Stimulated activated CD4-positive, alpha-beta T cell treated with anti-CD3 and anti-CD28 coated beads, Interleukin-12 subunit alpha, Interleukin-12 subunit beta, amount 100 ng/mL, for 24 hours (primary cell): ENCODE measurements around the gene PTGFRN.
"Not testable (repeated sequence)": the region's sequence is repeated elsewhere in the genome, so short reads cannot be mapped to it uniquely, and the experiment has no call there.

Experiments used
- DNase-seq, 2 experiments: peaks; one replicate each; pipeline ENCODE4 v3.0.0-alpha.2; 2020; ENCODE audit warnings: low read depth in 2 of 2

The PTGFRN gene

DNA sequence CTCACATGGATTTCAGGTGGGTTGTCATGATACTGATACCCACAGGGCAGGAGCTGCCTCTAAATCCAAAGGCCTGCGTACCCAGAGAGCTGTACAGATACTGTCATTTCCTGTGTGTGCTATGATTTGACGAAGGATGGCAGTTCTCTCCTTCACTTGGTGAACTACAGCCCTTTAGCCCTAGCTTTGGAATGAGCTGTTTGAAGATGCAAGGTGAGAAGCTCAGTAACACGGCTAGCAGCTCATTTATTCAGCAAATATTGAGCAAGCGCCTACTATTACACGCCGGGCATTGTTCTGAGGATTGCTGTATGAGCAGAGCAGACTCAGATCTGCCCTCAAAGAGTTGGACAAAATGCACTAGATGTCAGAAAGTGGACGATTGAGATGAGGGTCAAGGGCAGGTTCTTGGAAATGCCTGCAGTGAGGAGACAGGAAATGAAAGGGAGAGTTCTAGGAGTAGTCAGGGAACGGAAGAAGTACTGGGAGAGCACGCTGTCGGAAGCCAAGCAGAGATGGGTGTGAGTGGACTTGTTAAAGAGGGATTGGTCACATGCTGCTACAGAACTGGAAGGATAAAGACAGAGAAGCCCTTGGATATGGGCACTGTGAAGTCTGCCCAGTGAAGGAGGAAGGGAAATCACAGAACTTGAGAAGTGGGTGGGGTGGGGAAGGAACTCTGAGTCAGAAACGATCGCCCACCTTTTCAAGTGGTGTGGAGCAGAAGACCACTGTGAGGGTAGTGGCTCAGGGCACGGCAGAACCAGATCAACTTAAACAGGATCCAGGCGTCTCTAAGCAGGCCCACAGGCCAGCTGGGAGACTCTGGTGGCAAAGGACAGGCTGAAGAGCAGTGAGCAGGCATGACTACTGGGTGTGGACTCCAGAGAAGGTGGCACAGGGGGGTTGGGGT lies 7.1 kb downstream of the PTGFRN start:
- no peak for DNase-seq

DNA sequence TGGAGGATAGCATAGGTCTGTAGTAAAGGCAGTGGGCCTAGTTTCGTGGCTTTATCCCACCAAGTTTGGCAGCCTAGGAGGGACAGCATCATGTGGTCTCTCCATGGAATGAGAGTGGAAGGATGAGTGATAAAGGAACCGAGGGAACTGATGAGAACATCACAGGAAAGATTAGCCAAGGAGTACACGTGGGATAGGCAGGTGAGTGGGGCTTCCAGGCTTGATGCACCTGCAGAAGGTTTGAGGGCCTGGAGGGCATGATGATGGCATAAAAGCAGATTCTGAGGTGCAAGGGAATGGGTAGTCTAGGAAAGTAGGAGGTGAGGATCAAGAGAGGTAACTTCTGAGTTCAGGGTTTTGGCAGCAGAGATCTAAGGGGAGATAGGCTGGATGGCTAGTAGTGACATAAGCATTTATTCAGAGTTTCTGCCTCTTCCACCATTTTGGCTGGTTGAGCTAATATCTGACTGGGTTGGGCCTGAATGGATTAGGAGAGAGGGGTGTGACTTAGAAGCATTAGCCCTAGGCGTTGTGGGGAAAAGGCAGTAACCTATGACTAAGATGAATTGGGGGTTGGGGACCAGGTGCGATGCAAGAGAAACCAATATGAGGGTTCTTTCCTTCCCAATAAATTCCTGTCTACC lies 9.1 kb downstream of the PTGFRN start:
- no peak for DNase-seq

DNA sequence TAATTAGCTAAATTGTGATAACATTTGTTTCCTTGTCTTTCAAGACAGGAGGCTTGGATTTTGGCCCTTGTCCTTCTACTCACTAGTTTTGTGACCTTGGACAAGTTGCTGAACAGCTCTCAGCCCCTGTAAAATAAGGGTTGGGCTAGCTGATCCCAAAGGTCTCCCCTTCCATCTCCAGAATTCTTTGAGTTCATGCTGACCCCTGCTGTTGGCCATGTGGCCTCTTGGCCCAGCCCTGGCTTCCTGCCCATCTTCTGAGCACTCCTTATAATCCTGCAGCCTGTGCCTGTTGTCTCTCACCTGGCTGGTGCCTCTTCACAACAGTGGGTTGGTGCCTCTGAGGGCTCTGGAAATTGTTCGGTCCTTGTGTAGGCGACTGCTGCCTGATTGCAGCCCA lies 10.1 kb downstream of the PTGFRN start:
- no peak for DNase-seq

DNA sequence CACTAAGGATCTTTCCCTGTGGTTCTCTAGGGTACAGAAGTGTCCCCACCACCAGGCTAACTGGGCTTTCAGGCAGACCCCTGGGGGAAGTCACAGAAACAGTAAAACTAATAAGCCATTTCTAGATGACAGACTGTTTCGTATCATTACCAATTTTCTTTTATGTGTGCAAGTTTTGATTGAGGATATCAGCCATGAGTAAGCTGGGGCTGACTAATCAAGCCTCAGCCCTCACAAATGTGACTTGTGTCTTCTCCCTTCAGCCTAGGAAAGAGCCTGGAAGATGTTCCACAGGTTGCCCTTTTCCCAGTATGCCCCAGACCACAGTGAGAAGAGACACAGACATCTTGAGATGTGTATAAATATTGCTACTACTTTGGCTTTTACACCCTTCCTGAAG lies 10.5 kb downstream of the PTGFRN start:
- no peak for DNase-seq

DNA sequence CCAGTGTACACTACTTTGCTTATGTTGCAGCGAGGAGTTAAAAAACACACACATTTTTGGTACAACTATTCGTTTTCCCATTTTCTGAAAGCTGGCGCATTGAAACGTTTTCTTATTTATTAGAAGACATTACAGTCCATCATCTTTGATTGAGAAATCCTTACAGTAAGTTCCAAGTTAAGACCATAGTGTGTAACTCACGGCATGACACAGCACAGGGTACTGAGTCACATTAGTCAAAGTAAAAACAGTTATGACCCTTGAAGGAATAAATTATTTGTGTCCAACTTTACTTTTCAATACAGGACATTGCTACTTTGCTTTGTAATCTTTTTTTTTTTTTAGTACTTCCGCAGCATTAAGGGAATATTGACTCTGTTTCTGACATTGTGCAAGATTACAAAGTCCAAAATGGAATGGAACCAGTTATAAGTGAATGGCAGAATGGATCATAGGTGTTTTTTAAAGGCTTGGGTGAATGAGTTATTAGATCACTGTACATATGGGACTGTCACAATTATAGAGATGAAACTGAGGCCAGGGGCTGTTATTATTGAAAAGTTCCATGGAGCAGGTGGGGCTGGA lies 11.7 kb downstream of the PTGFRN start:
- no peak for DNase-seq

DNA sequence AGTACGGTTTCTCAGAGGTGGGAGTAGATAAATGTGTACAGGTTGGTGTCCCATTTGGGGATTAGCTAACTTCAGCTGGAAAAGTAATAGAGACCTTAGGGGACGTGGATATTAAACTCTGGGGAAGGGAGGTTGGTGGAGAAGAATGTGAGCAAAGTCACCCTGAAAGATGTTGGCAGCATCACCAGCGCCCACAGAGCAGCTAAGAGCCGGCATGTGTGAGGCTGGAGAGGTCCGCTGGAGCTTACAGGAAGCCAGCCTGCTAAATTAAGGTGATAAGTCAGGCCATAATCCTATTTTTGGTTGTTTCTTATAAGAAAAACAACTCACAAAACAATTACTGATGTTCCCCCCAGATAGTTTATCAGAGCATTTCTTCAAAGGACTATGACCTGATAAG lies 12.2 kb downstream of the PTGFRN start:
- DNase-seq = no peak

DNA sequence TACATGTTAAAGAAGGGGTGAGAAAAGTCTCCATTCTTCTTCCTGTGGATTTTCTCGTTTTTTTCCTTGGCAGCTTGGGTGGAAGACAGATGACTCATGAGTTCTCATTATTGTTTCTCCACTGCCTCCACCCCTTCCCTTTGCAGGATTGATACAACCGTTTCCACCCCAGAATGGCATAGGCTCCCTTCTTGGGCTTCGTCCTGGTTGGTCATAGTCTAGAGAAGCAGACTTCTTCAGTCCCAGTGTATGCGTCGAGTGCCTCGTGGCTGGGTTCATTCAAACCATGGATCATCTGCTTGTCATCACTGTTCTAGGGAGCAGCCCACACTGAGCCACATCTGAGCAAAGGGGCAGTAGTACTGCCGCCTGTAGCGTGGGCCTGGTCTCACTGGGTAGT lies 13.7 kb downstream of the PTGFRN start:
- DNase-seq = no peak

DNA sequence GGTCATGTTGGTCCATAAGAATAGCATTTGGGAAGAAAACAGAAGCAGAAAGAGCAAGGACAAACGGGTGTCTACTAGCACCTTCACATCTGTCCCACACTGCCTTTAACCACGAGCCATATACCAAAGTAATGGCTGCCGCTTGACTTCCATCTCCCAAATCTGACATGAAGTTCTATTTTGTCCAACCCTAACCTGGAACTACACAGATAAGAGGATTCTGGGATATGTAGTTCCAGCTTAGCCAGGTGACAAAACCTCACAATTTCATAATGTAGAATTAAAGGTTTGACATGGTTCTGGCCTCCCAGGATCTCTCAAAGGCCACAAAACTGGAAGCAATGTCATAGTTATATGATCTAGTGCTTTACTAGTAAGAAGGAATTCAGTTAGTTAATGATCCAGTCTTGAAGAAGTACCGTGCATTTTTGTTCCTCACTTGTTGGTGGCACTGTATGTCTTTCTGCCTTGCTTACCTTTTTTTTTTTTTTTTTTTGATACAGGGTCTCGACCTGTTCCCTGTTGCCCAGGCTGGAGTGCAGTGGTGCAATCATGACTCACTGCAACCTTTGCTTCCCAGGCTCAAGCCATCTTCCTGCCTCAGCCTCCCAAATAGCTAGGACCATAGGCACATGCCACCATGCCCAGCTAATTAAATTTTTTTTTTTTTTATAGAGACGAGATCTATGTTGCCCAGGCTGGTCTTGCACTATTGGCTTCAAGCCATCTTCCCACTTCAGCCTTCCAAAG lies 17.5 kb downstream of the PTGFRN start:
- DNase-seq = no peak

DNA sequence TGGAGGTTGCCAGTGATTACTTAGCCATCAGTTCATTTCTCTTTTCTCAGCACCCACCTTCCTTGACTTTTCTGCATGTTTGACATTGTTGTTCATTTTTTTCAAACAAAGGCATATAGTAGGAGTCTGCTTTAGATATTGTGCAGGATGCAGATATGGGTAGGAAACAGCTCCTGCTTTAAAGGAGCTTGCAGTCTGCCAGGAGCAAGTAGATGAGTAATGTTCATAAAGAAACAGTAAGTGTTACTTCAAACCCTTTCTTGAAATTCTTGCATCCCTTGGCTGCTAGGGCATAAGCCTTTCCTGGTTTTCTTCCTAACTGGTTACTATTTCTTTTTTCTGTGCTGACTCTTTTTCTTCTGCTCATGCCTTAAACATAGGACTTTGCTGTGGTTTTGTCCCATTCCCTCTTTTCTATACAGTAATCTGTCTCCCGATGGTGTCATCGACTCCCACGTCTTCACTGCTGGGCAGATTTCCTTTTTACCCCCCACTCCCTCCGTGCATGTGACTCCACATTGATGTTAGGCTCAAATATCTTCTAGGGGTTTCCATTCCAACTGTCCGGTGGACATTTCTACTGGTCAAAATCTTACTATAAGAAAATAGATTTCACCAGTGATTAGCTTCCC lies 20.4 kb downstream of the PTGFRN start:
- no peak for DNase-seq

DNA sequence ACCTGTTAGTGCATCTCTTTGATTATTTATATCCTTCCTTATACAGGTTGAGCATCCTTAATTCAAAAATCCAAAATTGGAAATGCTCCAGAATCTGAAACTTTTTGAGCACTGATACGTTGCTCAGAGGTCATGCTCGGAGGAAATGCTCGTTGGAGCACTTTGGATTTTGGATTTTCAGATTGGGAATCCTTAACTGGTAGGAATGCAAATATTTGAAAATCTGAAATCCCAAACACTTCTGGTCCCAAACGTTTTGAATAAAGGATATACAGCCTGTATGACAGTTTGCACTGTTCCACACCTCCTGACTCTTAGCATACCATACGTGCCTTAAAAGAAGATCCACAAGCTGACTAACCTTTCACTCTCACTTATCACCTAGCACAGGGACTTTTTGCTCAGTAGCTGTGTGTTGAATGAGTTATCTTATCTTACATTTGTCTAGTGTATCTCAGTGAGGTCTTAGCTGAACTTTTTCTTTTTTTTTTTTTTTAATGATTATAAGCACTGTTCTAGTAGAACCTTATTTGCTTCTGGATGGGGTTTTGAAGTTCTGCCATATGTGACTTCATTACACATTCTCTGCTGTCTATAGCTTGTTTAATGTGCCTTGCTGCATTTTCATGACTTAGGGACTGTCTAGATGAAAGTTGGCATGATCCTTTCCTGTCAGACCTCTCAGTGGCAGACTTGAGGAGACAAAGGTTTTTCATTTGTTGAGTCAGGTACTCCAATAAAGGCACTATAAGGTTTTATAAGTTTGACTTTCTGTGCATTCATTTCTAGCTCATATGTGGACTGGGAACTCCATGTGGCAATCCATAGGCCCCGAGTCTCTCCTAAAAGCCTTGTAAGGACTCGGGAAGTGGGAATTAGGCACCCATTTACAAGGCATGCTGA lies 21.6 kb downstream of the PTGFRN start:
- no peak for DNase-seq

DNA sequence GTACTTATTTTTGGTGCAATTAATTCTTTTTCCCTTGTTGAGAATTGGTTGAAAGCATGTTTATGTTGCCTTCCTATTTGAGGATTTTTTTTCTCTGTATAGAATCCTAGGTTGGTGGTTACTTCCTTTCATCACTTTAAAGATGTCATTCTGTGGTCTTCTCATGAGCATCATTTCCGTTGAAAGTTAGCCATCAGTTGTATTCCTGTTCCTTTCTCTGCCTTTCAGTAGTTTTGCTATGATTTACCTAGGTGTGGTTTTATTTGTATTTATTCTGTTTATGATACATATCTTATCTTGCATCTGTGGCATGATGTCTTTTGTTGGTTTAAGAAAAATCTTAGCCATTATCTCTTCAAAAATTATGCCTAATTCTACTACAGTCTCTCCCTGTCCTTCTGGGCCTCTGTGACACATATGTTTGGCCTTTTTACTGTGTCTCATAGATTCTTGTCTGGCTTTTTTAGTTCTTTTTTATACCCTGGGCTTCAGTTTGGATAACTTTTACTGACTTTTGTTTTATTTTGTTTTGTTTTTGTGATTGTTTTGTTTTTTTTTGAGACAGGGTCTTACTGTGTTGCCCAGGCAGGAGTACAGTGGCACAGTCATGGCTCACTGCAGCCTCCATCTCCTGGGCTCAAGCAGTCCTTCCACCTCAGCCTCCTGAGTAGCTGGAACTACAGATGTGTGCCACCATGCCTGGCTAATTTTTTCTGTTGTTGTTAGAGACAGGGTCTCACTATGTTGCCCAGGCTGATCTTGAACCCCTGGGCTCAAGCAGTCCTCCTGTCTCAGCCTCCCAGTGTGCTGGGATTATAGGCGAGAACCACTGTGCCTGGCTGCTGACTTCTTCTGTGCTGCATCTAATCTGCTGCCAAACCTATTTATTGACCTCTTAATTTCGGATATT lies 24.1 kb downstream of the PTGFRN start:
- DNase-seq = no peak

DNA sequence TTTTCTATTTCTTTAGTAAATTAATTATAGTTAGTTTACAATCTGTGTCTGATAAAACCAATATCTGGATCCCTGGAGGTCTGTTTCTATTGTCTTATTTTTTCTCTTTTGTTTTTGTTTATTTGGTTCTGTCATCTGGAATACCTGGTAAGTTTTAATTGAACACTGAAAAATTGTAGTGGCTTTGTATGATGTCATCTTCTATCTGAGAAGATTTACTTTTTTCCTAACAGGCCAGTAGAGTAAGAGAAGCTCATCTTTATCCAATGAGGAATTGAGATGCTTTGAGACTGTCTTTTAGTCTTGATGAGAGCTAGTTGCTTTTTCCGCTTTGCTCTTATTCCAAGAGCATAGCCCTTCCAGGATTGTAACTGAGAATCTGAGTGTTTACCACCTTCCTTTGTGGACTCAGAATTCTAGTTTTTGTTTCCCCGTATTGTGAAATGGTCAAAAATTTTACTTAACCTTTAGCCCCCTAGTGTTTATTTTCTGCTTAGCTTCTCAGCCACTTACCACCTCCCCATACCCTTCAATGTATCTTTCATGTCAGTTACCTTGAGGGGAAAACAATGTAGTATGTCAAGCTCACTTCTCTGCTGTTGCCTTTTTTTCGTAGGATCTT lies 25.0 kb downstream of the PTGFRN start:
- no peak for DNase-seq

DNA sequence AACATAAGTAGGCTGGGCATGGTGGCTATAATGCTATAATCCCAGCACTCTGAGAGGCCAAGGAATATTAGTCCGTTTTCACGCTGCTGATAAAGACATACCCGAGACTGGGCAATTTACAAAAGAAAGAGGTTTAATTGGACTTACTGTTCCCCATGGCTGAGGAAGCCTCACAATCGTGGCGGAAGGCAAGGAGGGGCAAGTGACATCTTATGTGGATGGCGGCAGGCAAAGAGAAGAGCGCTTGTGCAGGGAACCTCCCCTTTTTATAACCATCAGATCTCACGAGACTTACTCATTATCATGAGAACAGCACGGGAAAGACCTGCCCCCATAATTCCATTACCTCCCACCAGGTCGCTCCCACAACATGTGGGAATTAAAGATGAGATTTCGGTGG lies 28.5 kb downstream of the PTGFRN start:
- DNase-seq = no peak

DNA sequence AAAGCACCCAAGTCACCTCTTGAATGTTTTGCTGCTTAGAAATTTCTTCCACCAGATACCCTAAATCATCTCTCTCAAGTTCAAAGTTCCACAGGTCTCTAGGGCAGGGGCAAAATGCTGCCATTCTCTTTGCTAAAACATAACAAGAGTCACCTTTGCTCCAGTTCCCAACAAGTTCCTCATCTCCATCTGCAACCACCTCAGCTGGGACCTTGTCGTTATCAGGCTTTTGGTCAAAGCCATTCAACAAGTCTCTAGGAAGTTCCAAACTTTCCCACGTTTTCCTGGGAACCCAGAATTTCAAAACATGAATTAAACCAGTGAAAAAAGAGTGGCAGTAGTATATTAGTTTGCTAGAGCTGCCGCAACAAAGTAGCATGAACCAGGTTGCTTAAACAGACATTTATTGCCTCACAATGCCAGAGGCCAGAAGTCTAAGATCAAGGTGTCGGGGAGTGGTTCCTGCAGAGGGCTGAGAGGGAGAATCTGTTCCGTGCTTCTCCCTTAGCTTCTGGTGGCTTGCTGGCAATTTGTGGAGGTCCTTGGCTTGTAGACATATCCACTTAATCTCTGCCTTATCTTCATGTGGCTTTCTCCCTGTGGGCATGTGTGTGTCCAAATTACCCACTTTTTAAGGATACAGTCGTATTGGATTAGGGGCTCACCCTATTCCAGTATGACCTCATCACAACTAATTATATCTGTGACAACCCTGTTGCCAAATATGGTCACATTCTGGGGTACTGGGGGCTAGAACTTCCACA lies 30.2 kb downstream of the PTGFRN start:
- not testable (repeated sequence) for DNase-seq

DNA sequence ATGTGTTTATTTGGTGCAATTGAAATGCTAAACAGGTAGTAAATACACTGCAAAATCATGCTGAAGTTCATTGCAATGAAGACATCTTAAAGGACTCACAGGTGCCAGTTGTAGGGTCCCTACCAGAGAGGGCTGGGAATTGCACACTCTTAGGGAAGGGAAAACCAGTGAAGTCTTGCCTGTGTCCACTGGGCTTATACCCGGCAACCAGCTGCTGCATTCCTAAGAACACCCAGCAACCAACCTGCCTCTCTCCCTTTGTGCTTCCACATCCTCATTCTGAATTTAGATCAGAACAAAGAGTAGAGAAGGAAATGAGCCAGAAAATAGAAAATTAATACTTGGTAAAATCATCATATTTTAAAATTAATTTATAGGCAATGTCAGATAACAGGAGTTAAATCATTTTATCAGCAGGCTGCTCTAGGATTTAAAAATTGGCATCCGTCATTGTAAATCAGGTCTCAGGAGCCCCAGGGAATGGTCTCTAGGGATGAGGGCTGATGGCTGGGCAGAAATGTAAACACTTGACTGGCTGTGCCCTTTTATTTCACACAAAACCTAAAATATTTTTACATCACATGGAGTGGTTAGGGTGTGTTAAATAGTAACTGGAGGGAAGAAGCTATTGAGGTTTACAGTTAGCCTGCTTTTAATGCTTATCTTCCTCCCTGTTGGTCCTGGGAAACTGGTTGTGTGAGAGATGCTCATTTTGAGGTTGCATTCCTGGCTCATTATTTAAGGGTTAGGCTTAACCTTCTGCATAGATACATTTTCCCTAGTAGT lies 31.3 kb downstream of the PTGFRN start:
- DNase-seq = no peak

DNA sequence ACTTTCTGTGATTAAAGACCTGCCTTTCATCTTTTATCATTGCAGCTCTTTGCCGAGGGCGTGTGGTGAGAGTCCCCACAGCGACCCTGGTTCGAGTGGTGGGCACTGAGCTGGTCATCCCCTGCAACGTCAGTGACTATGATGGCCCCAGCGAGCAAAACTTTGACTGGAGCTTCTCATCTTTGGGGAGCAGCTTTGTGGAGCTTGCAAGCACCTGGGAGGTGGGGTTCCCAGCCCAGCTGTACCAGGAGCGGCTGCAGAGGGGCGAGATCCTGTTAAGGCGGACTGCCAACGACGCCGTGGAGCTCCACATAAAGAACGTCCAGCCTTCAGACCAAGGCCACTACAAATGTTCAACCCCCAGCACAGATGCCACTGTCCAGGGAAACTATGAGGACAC lies 32.0 kb downstream of the PTGFRN start:
- no peak for DNase-seq

DNA sequence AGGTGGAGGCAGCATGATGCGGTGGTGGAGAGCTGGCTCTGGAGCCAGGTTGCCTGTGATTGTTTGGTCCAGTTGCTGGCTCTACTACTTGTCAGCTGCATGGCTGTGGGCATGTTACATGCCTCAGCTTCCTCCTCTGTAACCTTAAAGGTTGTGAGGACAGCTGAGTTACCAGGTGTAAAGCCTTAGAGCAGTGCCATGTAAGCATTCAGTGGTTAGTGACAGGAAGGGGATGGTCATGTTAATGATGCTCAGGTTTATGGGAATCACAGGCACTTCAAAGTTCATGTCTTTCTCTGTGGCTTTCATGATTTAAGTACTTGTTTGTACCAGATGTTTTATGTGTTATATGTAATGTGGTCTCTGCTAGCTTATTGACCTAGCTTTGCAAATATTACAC lies 32.6 kb downstream of the PTGFRN start:
- no peak for DNase-seq

DNA sequence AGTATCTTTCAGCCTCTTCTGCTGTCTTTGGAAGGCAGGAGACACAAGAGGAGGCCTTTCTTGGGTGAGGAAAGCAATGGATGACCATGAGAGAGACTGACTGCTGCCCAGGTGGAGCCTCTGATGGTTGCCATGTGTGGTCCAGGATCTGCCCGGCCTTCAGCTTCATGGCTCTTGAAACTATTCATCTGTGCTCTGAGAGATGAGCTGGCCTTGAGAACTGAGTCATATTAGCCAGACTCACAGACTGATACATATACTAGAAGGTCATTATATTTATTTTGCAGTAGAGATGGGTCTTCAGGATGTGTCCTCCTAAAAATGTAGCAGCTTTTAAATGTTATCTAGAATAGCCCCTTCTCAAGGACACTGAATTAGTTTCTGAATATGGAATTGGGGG lies 33.7 kb downstream of the PTGFRN start:
- no peak for DNase-seq
